Liver (tissue), 9 donors: ENCODE data around the gene ARL6. TPM values are rescaled to one million over a fixed set of nuclear protein-coding genes. Genes with fewer than 3 reads are reported as not detected.
A peak's percentile ranks its signal among the peaks of the same experiment; 100 is the strongest.

Experiments
- DNase-seq: peaks from one replicate; pipeline ENCODE4 v3.0.0-alpha.2; 2017; ENCODE audit warnings: low spot score
- H3K27ac ChIP-seq, 2 donors: one replicate each; pipeline ENCODE4 v1.7.0; 2013; ENCODE audit warnings: inconsistent platforms in 2 of 2, low read length in 2 of 2, control low read depth in 1 of 2, low read depth in 1 of 2, mild to moderate bottlenecking in 1 of 2
- H3K27me3 ChIP-seq, 4 donors: one replicate each; pipeline versions ENCODE4 v1.6.1 to v1.7.0; 2013; ENCODE audit warnings: low read length in 3 of 4, inconsistent platforms in 1 of 4, mild to moderate bottlenecking in 1 of 4, moderate library complexity in 1 of 4; ENCODE audit not compliant: control insufficient read depth in 4 of 4, insufficient read depth in 4 of 4
- H3K36me3 ChIP-seq, 4 donors: one replicate each; pipeline versions ENCODE4 v1.6.1 to v1.7.0; 2013; ENCODE audit warnings: low read length in 3 of 4, mild to moderate bottlenecking in 3 of 4, low read depth in 1 of 4, moderate library complexity in 1 of 4; ENCODE audit not compliant: control insufficient read depth in 4 of 4, insufficient read depth in 3 of 4
- H3K4me1 ChIP-seq, 4 donors: one replicate each; pipeline versions ENCODE4 v1.6.1 to v1.7.0; 2013; ENCODE audit warnings: low read length in 3 of 4, mild to moderate bottlenecking in 3 of 4, moderate library complexity in 1 of 4; ENCODE audit not compliant: control insufficient read depth in 4 of 4, insufficient read depth in 4 of 4
- H3K4me3 ChIP-seq, 3 donors: one replicate each; pipeline versions ENCODE4 v1.6.1 to v1.7.0; 2013; ENCODE audit warnings: low read length in 3 of 3, control low read depth in 1 of 3, low read depth in 1 of 3, mild to moderate bottlenecking in 1 of 3
- H3K9ac ChIP-seq, 2 donors: one replicate each; pipeline ENCODE4 v1.7.0; 2013; ENCODE audit warnings: low read length in 2 of 2, mild to moderate bottlenecking in 2 of 2, moderate library complexity in 2 of 2, control low read depth in 1 of 2, low read depth in 1 of 2
- H3K9me3 ChIP-seq, 4 donors: one replicate each; pipeline versions ENCODE4 v1.6.1 to v1.7.0; 2013; ENCODE audit warnings: low read length in 3 of 4; ENCODE audit not compliant: control insufficient read depth in 4 of 4
- CTCF ChIP-seq: fragments of 150-350 bp; IDR thresholded peaks from 2 replicates; pipeline ENCODE4 v1.5.1; 2017; ENCODE audit warnings: improper control_type of control experiment, low read depth, low read length; ENCODE audit not compliant: missing input control
- SP1 ChIP-seq: IDR thresholded peaks from 2 replicates; pipeline ENCODE4 v1.6.1; 2018; ENCODE audit warnings: antibody characterized with exemption, mild to moderate bottlenecking
- TAF1 ChIP-seq: conservative IDR thresholded peaks from 2 replicates; pipeline ENCODE4 v1.6.1; 2016; ENCODE audit warnings: antibody characterized with exemption, mild to moderate bottlenecking
- YY1 ChIP-seq: IDR thresholded peaks from 2 replicates; pipeline ENCODE4 v1.6.1; 2016; ENCODE audit warnings: antibody characterized with exemption, mild to moderate bottlenecking
- ZBTB33 ChIP-seq: IDR thresholded peaks from 2 replicates; pipeline ENCODE4 v1.6.1; 2016; ENCODE audit warnings: antibody characterized with exemption
- WGBS: extraction: QIAGEN DNeasy Blood & Tissue Kit; methylation state at CpG from one replicate; pipeline ENCODE4 v1.1.7; 2013; 5-methylcytosine and 5-hydroxymethylcytosine counted together
- polyA plus RNA-seq, 2 donors: library from polyadenylated mRNA; stranded (reverse) in 1 of 2; unstranded in 1 of 2; fragments of 200-250 nt in 1 of 2; fragments of >200 nt in 1 of 2; fragmentation: Nextera tagmentation in 1 of 2; extraction: Ambion mirVana in 1 of 2; gene quantifications; one replicate each; pipeline versions ENCODE4 v1.2.1 to v1.2.3, GENCODE V29; 2013 to 2015
- total RNA-seq, 2 donors: library from RNA; depleted of rRNA; stranded (reverse); fragments of >200 nt; gene quantifications; one replicate each; pipeline ENCODE4 v1.2.3, GENCODE V29; 2014
- donor health status: healthy.
- donor health status: healthy.
- donor health status: healthy.
- donor health status: healthy.
- donor health status: healthy.

ARL6 gene
- total and polyA plus RNA-seq, 4 donors = 1.1 to 3.4 (median 1.4) TPM

GRCh38 chr3:97821287-97821773 is 56.8 kb downstream of the ARL6 start:
- Histone ChIP-seq H3K9me3 (no peaks in the 10 kb centered on the region), H3K9ac (peak overlapping the region; percentile 74 to 84), H3K27me3 (no peaks in the 10 kb centered on the region), H3K4me3 (peak overlapping the region; percentile 50 to 85 (median 77)), H3K4me1 (peaks cover 0 to 7% (median 2%) of the 10 kb centered on the region in 4 donors), H3K27ac (peak overlapping the region; percentile 62 to 84), H3K36me3 (no peaks in the 10 kb centered on the region)
- TF ChIP-seq CTCF (peak; percentile 15), ZBTB33 (no peak)
- WGBS = under 1% methylated on average over 23 of the region's 23 CpGs
- peak; percentile 50 for DNase-seq

GRCh38 chr3:97821774-97822358 is 57.3 kb downstream of the ARL6 start, which contains the start of gene CRYBG3:
TSS of gene CRYBG3 (plus strand) at chr3:97822011. CDS start at chr3:97822207, 196 bp downstream.
- TF ChIP-seq TAF1 = no peak
- no peak for TF ChIP-seq SP1
- no peaks in the 10 kb centered on the region for H3K27me3 ChIP-seq
- no peaks in the 10 kb centered on the region for H3K9me3 ChIP-seq
- peak; percentile 72 for DNase-seq
- no peaks in the 10 kb centered on the region for H3K36me3 ChIP-seq
- H3K4me1 ChIP-seq = peaks cover 0 to 7% (median 2%) of the 10 kb centered on the region in 4 donors
- under 1% methylated on average over 66 of the region's 66 CpGs for WGBS
- peak within 1 kb of the TSS; percentile 84 to 97 (median 85) for H3K4me3 ChIP-seq
- H3K27ac ChIP-seq = peak within 1 kb of the TSS; percentile 62 to 84
- H3K9ac ChIP-seq = peak within 1 kb of the TSS; percentile 74 to 84

- Histone ChIP-seq H3K27me3 (no peaks in the 10 kb centered on the region), H3K9me3 (no peaks in the 10 kb centered on the region), H3K36me3 (no peaks in the 10 kb centered on the region), H3K4me1 (peaks cover 0 to 7% (median 2%) of the 10 kb centered on the region in 4 donors), H3K9ac (peak overlapping the region; percentile 68 to 74), H3K27ac (peak overlapping the region; percentile 62 to 84), H3K4me3 (peak overlapping the region; percentile 84 to 97 (median 85))
- TF ChIP-seq YY1 (peak; percentile 70), TAF1 (no peak)
- peak; percentile 39 for DNase-seq
- WGBS = under 1% methylated on average over 36 of the region's 36 CpGs
Observed at GRCh38 chr3:97822359-97822775, 57.8 kb downstream of the ARL6 start.
